GM18858 (cell line): ENCODE measurements around the gene ZNF665.
"Not testable (repeated sequence)": the region's sequence is repeated elsewhere in the genome, so short reads cannot be mapped to it uniquely, and the experiment has no call there.

Experiments used
- ATAC-seq: cut with Tn5 transposase; IDR thresholded peaks from one replicate; pipeline ENCODE4 v1.9.1; 2021; ENCODE audit not compliant: unreplicated experiment

ZNF665 gene

GRCh38 chr19:53158119-53158656 is 35.0 kb downstream of the ZNF665 start:
- ATAC-seq = no peak

DNA sequence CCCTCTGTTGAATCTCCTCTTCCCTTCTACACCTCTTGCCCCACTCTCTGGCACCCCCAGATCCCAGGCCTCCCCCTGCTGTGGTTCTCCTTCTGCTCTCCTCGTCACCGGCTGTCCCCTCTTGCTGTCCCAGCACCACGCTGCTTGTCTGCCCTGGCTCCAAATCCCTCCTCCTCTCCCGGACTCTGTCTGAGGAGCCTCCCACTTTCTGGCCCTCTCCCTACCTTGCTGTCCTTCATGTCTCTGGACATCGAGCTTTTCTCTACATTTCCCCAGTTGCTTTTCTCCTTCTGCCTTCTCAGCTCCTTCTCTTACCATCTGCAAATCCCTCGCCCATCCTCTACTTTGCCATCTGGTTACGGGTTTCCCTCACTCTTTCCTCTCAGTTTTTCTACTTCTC is 35.5 kb downstream of the ZNF665 start:
- no peak for ATAC-seq

DNA sequence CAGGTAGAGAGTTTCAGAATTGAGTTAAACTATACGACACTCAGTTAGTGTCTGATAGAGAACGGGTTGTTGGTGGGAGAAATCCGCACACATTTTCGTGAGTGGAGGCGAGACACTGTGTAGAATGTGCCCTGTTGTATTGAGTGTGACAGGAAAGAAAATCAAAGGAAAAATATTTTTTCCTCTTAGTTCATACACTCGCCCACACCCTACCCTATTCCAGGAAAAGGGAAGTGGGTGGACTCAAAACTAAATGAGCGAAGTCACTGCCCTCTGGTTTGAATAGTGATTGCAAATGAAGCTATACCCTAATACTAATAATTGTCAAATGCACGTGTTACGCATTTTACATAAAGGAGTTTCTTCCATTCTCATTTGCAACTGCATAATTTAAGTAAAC is 36.3 kb downstream of the ZNF665 start:
- no peak for ATAC-seq

GRCh38 chr19:53147645-53148044 is 45.5 kb downstream of the ZNF665 start:
- no peak for ATAC-seq

DNA sequence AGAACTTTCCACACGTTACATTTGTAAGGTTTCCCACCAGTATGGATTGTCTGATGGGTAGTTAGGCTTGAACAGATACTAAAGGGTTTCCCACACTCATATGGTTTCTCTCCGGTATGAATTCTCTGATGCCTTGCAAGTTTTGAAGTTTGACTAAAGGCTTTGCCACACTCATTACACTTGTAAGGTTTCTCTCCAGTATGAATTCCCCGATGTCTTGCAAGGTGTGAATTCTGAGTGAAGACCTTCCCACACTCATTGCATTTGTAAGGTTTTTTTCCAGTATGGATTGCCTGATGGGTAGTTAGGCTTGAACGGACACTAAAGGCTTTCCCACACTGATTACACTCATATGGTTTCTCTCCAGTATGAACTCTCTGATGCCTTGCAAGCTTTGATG is 52.8 kb downstream of the ZNF665 start:
- ATAC-seq = no peak

DNA sequence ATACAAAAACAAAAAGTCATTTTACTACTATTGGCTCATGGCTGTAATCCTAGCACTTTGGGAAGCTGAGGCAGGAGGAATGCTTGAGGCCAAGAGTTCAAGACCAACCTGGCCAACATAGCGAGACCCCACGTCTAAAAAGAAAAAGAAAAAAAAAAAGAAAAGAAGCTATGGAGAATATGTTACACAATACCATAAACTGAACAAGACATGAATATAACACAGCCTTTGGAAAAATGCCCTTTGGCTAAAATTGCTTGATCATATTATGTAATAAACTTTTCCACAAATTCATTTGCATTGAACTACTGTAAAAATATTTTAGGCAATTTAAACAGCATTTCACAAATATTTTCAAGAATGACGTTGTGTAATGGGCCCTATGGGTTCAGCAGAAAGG is 56.7 kb downstream of the ZNF665 start:
- ATAC-seq = no peak

- ATAC-seq = no peak
Observed at GRCh38 chr19:53132141-53132991, 60.8 kb downstream of the ZNF665 start, which contains the start of gene ZNF415. Gene ZNF415 (minus strand): TSS chr19:53132910. CDS start chr19:53122676, 10,234 bp downstream.

DNA sequence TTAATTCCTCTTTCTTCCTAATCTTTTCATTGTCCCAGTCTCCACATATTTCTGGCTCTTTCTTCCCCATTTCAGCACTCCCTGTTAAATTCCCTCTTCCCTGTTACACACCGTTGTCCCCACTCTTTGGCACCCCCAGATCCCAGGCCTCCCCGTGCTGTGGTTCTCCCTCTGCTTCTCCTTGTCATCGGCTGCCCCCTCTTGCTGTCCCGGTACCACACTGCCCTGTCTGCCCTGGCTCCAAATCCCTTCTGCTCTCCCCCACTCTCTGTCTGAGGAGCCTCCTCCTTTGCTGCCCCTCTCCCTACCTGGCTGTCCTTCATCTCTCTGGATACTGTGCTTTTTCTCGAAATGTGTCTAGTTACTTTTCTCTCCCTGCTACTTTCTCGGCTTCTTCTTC is 61.4 kb downstream of the ZNF665 start:
- no peak for ATAC-seq

DNA sequence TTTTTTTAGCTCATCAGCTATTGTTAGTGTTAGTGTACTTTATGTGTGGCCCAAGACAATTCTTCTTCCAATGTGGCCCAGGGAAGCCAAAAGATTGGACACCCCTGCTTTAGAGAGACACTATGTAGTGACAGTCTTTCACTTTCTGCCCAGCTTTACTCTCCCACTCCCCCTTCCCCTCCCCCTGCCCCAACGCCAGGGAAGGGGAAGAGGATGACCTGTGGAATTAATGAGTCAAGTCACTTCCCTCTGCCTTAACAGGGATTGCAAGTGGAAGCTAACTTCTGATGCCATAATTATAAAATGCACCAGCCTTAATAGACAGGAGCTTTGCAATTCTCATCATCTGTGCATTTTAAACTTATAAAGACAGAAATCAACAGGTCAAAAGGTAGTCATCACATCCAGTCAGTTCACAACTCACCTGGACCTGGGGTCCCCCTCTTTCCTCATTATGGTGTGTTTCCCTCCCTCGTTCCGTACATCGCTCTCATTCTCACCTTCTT is 62.0 kb downstream of the ZNF665 start:
- ATAC-seq = no peak

GRCh38 chr19:53130506-53130905 is 62.7 kb downstream of the ZNF665 start:
- ATAC-seq = no peak

DNA sequence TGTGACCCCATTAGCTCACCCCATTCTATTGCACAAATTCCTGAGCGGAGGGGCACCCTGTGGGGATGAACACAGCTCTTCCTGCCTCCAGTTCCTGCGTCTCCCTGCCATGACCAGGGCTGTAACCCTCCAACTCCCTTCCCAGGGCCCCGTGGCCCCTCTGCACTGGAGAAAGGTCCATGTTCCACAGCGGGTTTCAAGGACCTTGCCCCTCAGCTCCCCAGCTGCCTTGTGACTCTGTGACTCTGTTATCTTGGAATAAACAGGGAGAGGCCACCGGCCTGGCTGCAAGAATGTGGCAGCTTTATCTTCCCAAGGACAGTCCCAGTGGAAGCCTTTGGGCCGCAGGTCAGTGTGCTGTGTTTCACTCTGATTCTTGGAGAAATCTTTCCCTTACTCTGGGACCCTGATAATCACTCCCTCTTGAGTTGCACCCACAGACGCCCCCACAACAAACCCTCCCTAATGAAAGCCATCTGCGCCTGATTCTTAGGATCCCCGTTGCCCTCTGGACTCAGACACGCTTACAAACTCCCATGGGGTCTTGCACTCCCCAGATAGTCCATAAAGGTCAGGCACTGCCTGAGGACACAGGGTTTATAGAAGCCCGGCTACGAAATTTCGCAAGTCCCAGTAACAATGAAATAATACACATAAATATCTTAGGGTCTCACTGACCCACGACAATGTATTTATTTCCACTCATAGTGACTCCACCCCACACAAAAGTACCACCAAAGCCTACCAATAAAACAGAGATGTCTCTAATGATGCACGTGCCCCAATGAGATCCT is 66.2 kb downstream of the ZNF665 start:
- not testable (repeated sequence) for ATAC-seq

- ATAC-seq = no peak
Observed at GRCh38 chr19:53123400-53123799, 69.8 kb downstream of the ZNF665 start.
